LNCAP (cell line): ENCODE measurements around the gene SYNE2.

ENCODE experiments used
- TF ChIP-seq, protein P1 (sequence below): fragments of 450-650 bp; IDR thresholded peaks from 2 replicates; pipeline ENCODE4 v1.5.1; 2017; ENCODE audit warnings: mild to moderate bottlenecking

Gene SYNE2

DNA sequence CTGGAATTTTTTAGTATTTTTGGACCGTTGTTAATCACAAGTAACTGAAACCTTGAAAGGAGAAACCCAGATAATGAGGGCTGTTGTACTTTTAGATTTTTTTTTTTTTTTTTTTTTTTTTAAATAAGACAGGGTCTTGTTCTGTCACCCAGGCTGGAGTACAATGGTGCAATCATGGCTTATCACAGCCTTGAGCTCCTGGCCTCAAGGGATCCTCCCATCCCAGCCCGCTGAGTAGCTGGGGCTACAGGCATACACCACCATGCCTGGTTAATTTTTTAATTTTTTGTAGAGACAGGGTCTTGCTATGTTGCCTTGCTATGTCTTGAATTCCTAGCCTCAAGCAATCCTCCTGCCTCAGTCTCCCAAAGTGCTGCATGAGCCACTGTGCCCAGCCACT is 211.6 kb downstream of the SYNE2 start:
- TF ChIP-seq, protein P1, sequence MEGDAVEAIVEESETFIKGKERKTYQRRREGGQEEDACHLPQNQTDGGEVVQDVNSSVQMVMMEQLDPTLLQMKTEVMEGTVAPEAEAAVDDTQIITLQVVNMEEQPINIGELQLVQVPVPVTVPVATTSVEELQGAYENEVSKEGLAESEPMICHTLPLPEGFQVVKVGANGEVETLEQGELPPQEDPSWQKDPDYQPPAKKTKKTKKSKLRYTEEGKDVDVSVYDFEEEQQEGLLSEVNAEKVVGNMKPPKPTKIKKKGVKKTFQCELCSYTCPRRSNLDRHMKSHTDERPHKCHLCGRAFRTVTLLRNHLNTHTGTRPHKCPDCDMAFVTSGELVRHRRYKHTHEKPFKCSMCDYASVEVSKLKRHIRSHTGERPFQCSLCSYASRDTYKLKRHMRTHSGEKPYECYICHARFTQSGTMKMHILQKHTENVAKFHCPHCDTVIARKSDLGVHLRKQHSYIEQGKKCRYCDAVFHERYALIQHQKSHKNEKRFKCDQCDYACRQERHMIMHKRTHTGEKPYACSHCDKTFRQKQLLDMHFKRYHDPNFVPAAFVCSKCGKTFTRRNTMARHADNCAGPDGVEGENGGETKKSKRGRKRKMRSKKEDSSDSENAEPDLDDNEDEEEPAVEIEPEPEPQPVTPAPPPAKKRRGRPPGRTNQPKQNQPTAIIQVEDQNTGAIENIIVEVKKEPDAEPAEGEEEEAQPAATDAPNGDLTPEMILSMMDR: no peak

DNA sequence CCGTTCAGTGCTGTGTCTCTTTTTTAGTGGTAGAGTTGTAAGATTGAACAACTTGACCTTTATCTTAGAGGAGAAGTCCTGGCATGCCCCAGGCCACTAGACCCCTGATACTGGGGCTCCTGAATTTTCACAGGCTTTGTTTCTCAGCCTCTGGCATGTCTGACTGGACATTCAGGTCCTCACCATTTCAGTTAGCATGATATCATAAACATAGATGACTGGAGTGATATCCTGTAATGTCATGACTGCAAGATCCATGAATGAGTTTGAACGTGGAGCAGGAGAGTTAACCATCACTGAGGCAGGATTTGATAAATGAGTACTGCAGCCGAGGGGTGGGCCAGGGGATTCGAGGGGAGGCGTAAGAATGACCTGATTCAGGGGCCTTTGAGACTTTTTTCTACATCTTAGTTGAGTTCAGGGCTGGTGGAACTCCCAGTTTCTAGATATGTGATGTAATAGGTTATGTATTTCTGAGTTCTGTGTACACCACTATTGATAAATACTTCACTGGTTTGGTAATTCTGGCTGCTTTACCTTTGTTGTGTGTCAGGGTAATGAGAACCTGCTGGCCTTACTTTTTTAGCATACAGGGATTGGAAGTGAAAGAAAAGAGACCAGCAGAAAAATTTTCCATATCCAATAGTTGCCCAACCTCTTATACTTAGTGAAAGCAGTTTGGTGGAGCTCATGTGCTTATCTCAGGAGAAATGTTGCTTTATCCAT is 217.0 kb downstream of the SYNE2 start:
- TF ChIP-seq, protein P1: no peak

DNA sequence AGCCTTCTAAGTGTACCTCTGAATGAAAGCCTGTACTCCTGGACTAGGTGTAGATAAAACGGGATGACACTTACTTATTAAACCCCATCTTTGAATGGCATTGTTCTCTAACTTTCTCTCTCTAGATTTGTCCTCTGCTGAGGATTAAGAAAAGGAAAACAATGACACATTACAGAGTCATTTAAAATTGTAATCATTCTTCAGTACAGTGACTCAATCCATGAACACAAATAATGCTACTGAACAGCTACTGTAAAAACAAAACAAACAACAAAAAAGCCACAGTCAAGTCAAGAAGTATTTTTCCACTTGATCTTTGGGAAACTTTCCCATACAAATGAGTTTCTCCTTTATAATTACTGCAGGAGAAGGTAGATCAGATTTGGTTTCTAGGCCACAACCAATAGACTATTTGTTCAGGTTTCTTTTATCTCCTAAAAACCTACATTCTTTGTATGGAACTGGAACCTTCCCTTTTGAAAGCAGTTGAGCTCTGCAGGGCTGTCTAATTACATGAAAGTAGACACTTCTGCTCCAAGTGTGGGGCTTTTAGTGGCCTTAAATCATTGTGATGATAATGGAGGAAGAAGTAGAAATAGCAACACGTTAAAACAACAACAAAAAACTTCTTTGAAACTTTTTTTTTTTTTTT is 222.3 kb downstream of the SYNE2 start:
- TF ChIP-seq, protein P1: no peak

DNA sequence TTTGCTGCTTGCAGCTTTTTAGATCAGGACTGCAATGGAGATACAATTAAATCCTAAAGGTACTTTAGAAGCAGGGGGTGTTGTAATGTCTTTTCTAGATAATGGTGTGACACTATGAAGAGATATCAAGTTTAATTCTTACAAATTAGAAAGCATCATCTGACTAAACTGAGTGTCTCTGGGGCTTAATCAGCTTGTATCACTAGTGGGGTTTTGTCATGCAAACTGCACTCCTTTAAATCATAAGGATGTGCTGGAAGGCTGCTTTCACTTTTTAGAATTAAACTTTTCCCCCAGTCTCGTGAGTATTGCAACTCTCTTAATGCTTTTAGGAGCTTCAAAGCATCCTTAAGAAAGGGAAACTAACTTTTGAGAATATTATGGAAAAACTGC is 222.8 kb downstream of the SYNE2 start:
- TF ChIP-seq, protein P1: no peak

DNA sequence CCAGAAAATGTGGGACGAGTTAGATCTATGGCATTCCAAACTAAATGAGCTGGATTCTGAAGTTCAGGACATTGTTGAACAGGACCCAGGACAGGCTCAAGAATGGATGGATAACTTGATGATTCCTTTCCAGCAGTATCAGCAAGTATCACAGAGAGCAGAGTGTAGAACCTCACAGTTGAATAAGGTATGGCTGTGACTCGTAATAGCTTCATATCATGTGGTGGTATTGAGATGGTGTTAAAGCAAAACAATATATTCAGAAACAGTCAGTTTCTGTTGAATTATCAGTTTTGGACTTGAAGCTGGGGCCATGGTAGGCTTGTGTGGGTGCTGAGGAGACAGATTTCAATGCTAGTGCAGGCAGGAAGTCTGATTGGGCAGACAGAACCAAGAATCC is 227.6 kb downstream of the SYNE2 start:
- TF ChIP-seq, protein P1: no peak

DNA sequence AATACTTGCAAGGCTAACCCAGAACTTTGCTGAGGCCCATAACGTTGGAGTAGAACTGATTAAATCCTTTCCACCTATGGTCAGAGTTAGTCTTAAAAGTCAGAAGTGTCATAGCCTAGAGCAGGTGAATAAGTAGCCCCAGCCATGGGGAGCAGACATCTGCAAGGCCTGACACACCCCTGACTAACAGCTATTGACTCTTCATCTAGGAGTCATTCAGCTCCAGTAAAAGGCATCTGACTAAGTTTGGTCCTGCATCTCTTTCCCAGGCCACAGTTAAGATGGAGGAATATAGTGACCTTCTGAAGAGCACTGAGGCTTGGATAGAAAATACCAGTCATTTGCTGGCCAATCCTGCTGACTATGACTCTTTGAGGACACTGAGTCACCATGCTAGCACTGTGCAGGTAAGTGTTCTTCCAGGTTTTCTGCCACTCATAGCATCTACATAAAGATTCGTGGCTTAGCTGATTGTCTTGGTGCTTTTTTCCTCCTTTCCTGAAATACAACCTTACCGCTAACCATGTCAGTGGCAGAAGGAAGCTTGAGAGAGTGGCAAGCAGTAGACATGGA is 228.5 kb downstream of the SYNE2 start:
- TF ChIP-seq, protein P1: no peak

DNA sequence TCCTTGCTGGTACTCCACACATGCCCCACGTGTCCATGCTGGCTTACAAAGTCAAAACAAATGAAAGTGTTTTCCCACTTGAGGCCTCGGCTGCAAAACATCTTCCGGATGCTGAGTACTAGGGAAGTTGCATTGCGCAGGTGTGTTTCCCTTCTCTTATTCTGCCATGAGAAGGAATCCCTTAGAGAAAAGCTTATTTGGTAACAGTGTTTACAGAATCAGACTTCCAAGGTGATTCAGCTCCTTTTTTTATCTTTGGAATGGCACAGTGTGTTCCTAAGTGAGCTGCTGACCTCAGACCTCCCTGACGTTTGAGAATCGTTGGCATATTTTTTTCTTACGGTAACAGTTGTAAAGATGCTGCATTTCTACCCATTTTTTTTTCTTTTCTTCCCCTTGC is 230.0 kb downstream of the SYNE2 start:
- TF ChIP-seq, protein P1: no peak
